MM.1S (cell line): ENCODE measurements around the gene APOC3.
"Not testable (repeated sequence)": the region's sequence is repeated elsewhere in the genome, so short reads cannot be mapped to it uniquely, and the experiment has no call there.

Experiments used
- CTCF ChIP-seq: fragments of 300-600 bp; sonication (generic); IDR thresholded peaks from 2 replicates; pipeline ENCODE4 v1.5.1; 2016; ENCODE audit warnings: antibody characterized with exemption, low read length, mixed read lengths
- EZH2 ChIP-seq: fragments of 300-600 bp; sonication (generic); optimal IDR thresholded peaks from 2 replicates; pipeline ENCODE3; 2017; ENCODE audit warnings: low read depth, mild to moderate bottlenecking, antibody characterized with exemption, low read length, mixed read lengths
- EZH2phosphoT487 ChIP-seq: fragments of 300-600 bp; sonication (generic); IDR thresholded peaks from 2 replicates; pipeline ENCODE4 v1.6.1; 2018; ENCODE audit warnings: antibody characterized with exemption, low read length

- TF ChIP-seq EZH2, CTCF, EZH2phosphoT487: not testable (repeated sequence)
Measured at GRCh38 chr11:116801662-116802061, 28.0 kb upstream of the APOC3 start.
